Peyer's patch (tissue), 4 donors: ENCODE data around the gene PIK3R5.

Source experiments
- CTCF ChIP-seq, 6 experiments: fragments of 450-650 bp in 4 of 6; fragments of 200-600 bp in 2 of 6; sonication (generic) in 1 of 6; IDR thresholded peaks; one replicate each; pipeline ENCODE4 v1.5.1; 2017 to 2019; ENCODE audit warnings: antibody characterized with exemption in 6 of 6, mild to moderate bottlenecking in 3 of 6, moderate library complexity in 1 of 6
- POLR2A ChIP-seq, 2 donors: fragments of 450-650 bp; IDR thresholded peaks; one replicate each; pipeline ENCODE4 v1.5.1; 2017; ENCODE audit warnings: antibody characterized with exemption in 2 of 2, mild to moderate bottlenecking in 2 of 2, moderate library complexity in 2 of 2

- TF ChIP-seq CTCF (IDR thresholded peaks at IDR 0.05) (no peak), POLR2A (IDR thresholded peaks at IDR 0.05) (no peak)
Measured at GRCh38 chr17:8861495-8862181, 103.9 kb downstream of the PIK3R5 start.
